ENCODE measurements around the gene AKAP6.

GRCh38 chr14:32414808-32415255, 85.7 kb downstream of the AKAP6 start:
- TF ChIP-seq, protein P1, sequence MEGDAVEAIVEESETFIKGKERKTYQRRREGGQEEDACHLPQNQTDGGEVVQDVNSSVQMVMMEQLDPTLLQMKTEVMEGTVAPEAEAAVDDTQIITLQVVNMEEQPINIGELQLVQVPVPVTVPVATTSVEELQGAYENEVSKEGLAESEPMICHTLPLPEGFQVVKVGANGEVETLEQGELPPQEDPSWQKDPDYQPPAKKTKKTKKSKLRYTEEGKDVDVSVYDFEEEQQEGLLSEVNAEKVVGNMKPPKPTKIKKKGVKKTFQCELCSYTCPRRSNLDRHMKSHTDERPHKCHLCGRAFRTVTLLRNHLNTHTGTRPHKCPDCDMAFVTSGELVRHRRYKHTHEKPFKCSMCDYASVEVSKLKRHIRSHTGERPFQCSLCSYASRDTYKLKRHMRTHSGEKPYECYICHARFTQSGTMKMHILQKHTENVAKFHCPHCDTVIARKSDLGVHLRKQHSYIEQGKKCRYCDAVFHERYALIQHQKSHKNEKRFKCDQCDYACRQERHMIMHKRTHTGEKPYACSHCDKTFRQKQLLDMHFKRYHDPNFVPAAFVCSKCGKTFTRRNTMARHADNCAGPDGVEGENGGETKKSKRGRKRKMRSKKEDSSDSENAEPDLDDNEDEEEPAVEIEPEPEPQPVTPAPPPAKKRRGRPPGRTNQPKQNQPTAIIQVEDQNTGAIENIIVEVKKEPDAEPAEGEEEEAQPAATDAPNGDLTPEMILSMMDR (IDR thresholded peaks at IDR 0.05; ENCODE audit: insufficient read depth, low read depth, low read length), result no peak
- TF ChIP-seq EZH2 (IDR thresholded peaks at IDR 0.05; ENCODE audit: insufficient read depth, low read length), result no peak
